HG03064 (cell line): ENCODE results near the gene PAX9.
"Not testable (repeated sequence)": the region's sequence is repeated elsewhere in the genome, so short reads cannot be mapped to it uniquely, and the experiment has no call there.

Experiments used
- ATAC-seq: cut with Tn5 transposase; IDR thresholded peaks from one replicate; pipeline ENCODE4 v1.9.1; 2021; ENCODE audit warnings: low read depth; ENCODE audit not compliant: unreplicated experiment

PAX9 gene

DNA sequence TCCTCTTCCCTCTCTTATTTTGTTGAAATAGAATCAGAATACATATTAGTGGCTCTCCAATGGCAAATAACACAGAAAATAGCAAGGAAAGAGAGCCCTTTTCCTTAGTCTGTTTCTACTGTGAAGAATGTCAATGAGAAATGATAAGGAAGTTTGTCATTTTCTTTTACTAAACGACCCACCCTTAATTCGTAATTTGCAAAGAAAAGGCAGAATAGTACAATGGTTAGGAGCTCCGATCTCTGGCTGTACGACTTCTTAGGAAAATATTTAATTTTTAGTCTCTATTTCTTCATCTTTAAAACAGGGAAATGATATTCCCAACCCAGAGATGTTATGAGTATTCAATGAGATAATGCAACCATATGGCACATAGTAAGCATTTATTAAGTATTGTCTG, 6.0 kb downstream of the PAX9 start:
- ATAC-seq = no peak

- no peak for ATAC-seq
Observed at GRCh38 chr14:36671149-36671548, 9.5 kb downstream of the PAX9 start.

DNA sequence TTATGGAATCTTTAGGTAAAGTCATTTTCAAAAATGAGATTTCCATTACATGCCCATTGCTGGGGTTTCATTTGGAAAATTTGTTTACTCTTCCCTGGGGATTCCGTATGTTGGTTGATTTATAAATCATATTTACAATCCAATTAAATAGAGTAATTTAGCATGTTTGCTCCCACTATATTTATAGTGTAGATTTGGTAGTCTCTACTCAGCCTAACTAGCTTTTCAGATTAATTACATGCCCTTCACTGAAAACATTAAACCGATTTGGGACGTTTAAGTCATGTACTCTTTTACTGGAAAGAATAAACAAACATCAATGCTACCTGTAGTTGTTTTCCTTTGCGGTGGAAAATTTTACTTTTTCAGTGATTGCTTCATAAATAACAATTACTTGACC, 10.4 kb downstream of the PAX9 start:
- ATAC-seq = no peak

GRCh38 chr14:36674659-36675058, 13.0 kb downstream of the PAX9 start:
- no peak for ATAC-seq

DNA sequence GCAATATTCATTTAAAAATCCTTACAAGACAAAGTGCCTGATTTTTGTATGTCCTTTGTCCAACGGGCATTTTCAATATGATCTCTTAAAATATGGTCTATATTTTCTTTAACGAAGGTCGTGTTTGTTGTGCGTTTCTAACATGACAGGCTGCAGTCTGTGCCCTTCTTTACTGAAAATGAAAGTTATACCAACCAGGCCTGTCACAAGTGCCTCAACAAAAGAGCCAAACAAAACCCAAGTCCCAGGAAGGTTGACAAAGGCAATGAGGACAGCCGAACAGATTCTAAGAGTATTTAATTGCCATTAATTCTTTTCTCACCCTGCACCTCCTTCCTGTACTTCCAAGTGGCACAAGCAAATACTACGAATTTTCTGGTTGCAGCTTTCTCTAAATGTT, 13.9 kb downstream of the PAX9 start:
- ATAC-seq = no peak

GRCh38 chr14:36676236-36676635, 14.6 kb downstream of the PAX9 start:
- no peak for ATAC-seq

GRCh38 chr14:36682338-36682737, 20.7 kb downstream of the PAX9 start:
- no peak for ATAC-seq

- ATAC-seq = no peak
Observed at GRCh38 chr14:36683083-36683724, 21.5 kb downstream of the PAX9 start.

- no peak for ATAC-seq
Observed at GRCh38 chr14:36684946-36685345, 23.3 kb downstream of the PAX9 start.

DNA sequence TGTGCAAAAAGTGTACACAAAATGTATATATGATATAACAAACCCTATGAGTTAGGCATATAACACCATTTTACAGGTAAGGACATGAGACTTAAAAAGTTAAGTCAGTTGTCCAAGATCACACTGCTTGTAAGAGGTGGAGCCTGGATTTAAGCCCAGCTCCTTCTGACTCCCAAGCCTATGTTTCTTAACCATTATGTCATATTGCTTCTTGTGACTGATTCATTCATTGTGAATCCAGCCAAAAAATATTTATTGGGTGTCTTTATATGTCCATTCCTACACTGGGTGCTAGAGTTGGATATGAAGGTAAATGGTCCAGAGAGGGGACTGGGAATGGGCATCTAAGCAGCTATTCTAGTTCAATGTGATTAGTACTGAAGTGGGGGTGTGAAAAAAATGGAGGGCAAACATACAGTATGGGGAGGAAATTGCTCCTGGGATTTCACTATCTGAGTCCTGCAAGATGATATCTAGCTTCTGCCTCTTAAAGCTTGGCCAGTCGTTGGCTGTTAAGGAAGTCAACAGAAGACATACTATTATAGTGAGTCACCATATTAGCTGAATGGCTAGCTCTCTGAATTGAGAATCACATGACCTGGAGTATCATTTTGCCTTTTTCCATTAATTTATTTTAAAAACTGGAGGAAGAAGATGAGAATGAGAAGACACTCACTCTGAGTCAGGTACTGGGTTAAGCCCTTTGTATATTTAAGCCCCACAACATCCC, 28.8 kb downstream of the PAX9 start:
- ATAC-seq = no peak

DNA sequence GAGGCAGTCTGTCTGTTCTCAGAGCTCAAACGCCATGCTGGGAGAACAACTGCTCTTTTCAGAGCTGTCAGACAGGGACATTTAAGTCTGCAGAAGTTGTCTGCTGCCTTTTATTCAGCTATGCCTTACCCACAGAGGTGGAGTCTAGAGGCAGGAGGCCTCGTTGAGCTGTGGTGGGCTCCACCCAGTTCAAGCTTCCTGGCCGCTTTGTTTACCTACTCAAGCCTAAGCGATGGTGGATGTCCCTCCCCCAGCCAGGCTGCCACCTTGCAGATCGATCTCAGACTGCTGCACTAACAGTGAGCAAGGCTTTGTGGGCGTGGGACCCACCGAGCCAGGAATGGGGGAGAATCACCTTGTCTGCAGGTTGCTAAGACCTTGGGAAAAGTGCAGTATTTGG, 37.8 kb downstream of the PAX9 start:
- not testable (repeated sequence) for ATAC-seq

DNA sequence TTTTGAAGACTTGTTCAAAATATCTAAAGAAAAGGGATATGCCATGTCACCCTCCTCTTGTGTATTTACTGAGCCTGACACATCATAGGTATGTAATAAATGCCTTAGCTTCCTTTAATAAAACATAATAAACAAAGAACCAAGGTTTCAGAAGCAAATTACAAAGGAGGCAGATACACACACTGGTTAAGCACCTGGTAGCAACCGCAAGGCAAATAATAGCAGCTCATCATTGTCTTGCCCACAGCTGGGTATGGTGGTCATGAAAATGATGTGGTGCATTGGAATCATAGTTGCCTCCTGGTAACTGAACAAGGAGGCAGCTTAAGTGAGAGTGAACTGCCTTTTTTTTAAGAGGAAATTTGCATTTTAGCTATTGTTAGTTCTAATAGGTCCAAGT, 39.0 kb downstream of the PAX9 start:
- no peak for ATAC-seq

DNA sequence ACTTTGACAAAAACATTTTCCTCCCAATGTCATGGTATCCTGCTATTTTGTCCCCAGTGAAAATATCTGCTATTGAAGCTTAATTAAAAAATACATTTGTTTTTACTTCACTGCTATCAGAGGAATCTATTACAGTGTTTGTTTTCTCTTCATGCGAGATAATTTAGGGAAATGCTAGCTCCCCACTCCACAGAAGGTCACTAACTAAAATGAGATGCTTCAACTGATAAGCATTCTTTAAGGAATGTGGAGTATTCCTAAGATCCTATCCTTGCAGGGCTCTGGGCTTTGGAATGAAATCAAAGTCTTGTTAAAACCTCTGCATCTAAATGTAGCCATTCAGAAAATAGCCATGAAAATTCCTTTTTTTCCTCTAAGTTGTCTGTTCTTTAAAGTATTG, 39.5 kb downstream of the PAX9 start:
- no peak for ATAC-seq

- ATAC-seq = no peak
Observed at GRCh38 chr14:36702474-36702873, 40.8 kb downstream of the PAX9 start.

DNA sequence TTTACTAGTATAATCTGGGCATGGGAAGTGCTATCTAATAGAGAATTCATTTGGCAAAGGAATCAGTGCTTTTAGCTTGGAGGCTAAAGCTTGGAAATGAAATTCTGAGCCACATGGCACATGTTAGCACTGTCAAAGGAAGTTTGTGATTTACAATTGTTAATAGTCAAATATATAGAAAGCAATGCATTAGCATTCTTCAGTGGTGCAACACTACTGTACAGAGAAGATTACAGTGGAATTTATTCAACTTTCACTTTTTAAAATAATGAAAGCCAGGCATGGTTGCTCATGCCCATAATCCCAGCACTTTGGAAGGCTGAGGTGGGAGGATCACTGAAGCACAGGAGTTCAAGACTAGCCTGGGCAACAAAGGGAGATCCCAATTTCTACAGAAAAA, 45.9 kb downstream of the PAX9 start:
- ATAC-seq = no peak

- ATAC-seq = no peak
Observed at GRCh38 chr14:36713960-36714703, 52.5 kb downstream of the PAX9 start.

DNA sequence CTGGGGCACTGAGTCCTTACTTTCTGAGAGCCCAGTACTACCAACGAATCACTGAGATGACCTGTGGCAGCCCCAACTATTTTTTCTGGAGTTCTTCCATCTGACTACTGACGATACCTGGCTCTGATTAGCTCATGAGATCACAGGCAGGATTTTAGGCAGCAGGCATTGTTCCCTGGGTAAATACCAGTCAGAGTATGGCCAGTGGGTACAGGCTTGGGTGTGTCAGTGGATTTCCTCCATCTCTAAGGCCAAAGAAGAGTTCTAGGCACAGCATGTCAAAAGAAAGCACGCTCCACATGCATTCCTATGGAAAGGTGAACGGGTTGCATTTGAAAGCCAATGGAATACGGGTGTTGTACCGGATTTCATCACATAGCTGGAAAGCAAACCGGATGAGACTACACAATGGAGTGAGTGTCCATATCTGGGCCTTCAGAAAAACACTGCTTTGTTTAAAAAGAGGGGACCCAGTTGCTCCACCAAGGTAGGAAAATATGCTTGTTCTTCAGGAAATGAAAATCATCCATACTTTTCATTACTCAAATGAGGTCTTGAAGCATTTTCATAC, 55.0 kb downstream of the PAX9 start:
- no peak for ATAC-seq

- no peak for ATAC-seq
Observed at GRCh38 chr14:36717363-36717762, 55.7 kb downstream of the PAX9 start.

- ATAC-seq = no peak
Observed at GRCh38 chr14:36718216-36718615, 56.6 kb downstream of the PAX9 start.

GRCh38 chr14:36719823-36720222, 58.2 kb downstream of the PAX9 start:
- ATAC-seq = no peak

DNA sequence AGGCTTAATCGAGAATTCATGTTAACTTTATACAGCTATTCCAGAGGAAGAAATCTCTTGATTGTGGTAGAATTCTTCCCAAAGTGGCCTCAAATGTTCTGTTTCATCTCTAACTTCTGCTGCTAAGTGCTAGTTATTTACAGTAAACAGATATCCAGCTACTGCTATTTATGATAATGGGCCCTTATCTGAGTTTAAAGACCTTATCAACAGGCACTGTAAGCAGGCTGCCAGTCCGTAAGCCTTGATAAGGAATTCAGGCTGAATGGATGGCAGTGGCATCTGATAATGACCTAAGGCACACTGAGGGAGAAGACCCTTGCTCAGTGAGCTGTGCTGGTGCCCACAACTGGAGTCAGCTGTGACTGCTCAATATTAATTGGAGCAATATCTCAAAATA, 59.0 kb downstream of the PAX9 start:
- no peak for ATAC-seq
